Spleen (tissue), 11 donors: ENCODE results near the gene ZNF839. TPM values are rescaled to one million over a fixed set of nuclear protein-coding genes. Genes with fewer than 3 reads are reported as not detected.

Experiments used
- DNase-seq: peaks from one replicate; pipeline ENCODE4 v3.0.0-alpha.2; 2020
- H3K27ac ChIP-seq, 8 donors: fragments of 200-600 bp; sonication (generic) in 7 of 8; 1 replicate in 4 of 8; 2 replicates in 4 of 8; pipeline versions ENCODE4 v1.5.0 to v1.8.0; 2016 to 2021; ENCODE audit warnings: inconsistent platforms in 4 of 8, mild to moderate bottlenecking in 4 of 8, moderate library complexity in 1 of 8
- H3K27me3 ChIP-seq, 7 donors: fragments of 200-600 bp; sonication (generic) in 6 of 7; replicated peaks in 1 of 7; 1 replicate in 4 of 7; 2 replicates in 3 of 7; pipeline versions ENCODE4 v1.5.0 to v1.8.0; 2016 to 2021; ENCODE audit warnings: inconsistent platforms in 3 of 7, mild to moderate bottlenecking in 1 of 7
- H3K36me3 ChIP-seq, 6 donors: fragments of 200-600 bp; sonication (generic) in 5 of 6; 1 replicate in 4 of 6; 2 replicates in 2 of 6; pipeline versions ENCODE4 v1.5.0 to v1.8.0; 2016 to 2021; ENCODE audit warnings: inconsistent platforms in 2 of 6
- H3K4me1 ChIP-seq, 6 donors: fragments of 200-600 bp; sonication (generic) in 5 of 6; 1 replicate in 3 of 6; 2 replicates in 3 of 6; pipeline versions ENCODE4 v1.5.0 to v1.8.0; 2016 to 2021; ENCODE audit warnings: inconsistent platforms in 3 of 6
- H3K4me3 ChIP-seq, 8 donors: fragments of 200-600 bp; sonication (generic) in 7 of 8; 1 replicate in 4 of 8; 2 replicates in 4 of 8; pipeline versions ENCODE4 v1.5.0 to v1.8.0; 2016 to 2021; ENCODE audit warnings: inconsistent platforms in 4 of 8, mild to moderate bottlenecking in 4 of 8, moderate library complexity in 2 of 8
- H3K9me3 ChIP-seq, 8 donors: fragments of 200-600 bp; sonication (generic) in 7 of 8; 1 replicate in 4 of 8; 2 replicates in 4 of 8; pipeline versions ENCODE4 v1.5.0 to v1.8.0; 2016 to 2021; ENCODE audit warnings: inconsistent platforms in 4 of 8
- POLR2A ChIP-seq, 3 donors: fragments of 450-650 bp; IDR thresholded peaks; one replicate each; pipeline ENCODE4 v1.5.1; 2017; ENCODE audit warnings: antibody characterized with exemption in 3 of 3, mild to moderate bottlenecking in 1 of 3
- POLR2AphosphoS5 ChIP-seq, 3 donors: sonication (generic); formaldehyde crosslinking; IDR thresholded peaks; one replicate each; pipeline ENCODE4 v1.5.1; 2017; ENCODE audit warnings: antibody characterized with exemption in 3 of 3
- WGBS, 5 donors: extraction: QIAGEN DNeasy Blood & Tissue Kit in 3 of 5; methylation state at CpG; one replicate each; pipeline versions ENCODE4 v1.1.5 to v1.1.7; 2013 to 2018; 5-methylcytosine and 5-hydroxymethylcytosine counted together
- intact Hi-C: fragments of 100-400 bp; cut with DNase I; formaldehyde crosslinking; loops from one replicate; pipeline ENCODE4 v1.15.0; 2023; ENCODE audit warnings: low total_unique reads
- polyA plus RNA-seq, 3 donors: library from polyadenylated mRNA; stranded (reverse); fragments of 200-250 nt; gene quantifications; one replicate each; pipeline ENCODE4 v1.2.1, GENCODE V29; 2013
- total RNA-seq, 7 donors: library from RNA; depleted of rRNA in 3 of 7; stranded (reverse); fragments of >200 nt in 3 of 7; fragmentation: NEBNext Ultra II Directional in 4 of 7; extraction: Animal tissue kit (Norgen Biotek cat#: 25700) in 4 of 7; gene quantifications; one replicate each; pipeline versions ENCODE4 v1.1.0 to v1.2.1, GENCODE V29; 2016 to 2021
- TF ChIP-seq, protein P1 (sequence below), 11 experiments: fragments of 200-600 bp in 7 of 11; fragments of 450-650 bp in 4 of 11; sonication (generic) in 4 of 11; IDR thresholded peaks in 8 of 11; conservative IDR thresholded peaks in 3 of 11; 1 replicate in 7 of 11; 2 replicates in 4 of 11; pipeline versions ENCODE4 v1.4.0 to v1.8.0; 2016 to 2021; ENCODE audit warnings: antibody characterized with exemption in 11 of 11, inconsistent platforms in 4 of 11, mild to moderate bottlenecking in 1 of 11
- donor health status: healthy with polysubstance abuse.
- donor health status: DM: no; HTN: no; CAD: no; lungs with moderate emphysema.
- donor health status: DM: no; HTN: no; CAD: no.
- donor health status: Bipolar disorder and iron deficiency.
- donor health status: healthy.
- donor health status: DM: no; HTN: no; CAD: no.
- donor health status: DM: yes; HTN: yes; CAD: no.

Gene ZNF839
- total and polyA plus RNA-seq, 10 donors, result 10.3 to 28.5 (median 17.3) TPM

DNA sequence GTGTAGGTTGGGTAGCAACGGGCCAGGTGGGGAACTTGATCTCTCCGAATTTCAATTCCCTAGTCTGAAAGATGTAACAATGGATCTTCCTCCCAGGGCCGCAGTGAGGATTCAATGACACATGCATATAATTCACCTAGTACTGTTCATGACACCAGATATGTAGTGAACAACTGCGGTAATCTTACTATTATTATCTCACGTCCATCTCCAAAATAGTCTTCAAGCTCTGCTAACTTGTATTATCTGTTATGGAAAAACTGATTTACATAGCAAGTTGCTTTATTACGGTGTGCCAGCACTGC, 41.0 kb upstream of the ZNF839 start:
- WGBS, 5 donors, result 89 to 95% (median 91%) methylated on average over 6 of the region's 6 CpGs
- no peaks in the 10 kb centered on the region for H3K4me1 ChIP-seq
- intact Hi-C loops, result no loop called here

DNA sequence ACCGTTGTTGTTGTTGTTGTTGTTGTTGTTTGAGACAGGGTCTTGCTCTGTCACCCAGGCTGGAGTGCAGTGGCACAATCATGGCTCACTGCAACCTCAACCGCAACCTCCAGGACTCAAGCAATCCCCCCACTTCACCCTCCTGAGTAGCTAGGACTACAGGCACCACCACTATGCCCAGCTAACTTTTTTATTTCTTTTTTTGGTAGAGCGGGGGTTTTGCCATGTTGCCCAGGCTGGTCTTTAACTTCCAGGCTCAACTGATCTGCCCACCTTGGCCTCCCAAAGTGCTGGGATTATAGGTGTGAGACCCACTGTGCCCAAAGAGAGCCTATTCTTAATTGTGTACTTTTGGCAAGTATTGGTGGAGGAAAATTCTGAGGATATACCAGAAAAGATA, 40.3 kb upstream of the ZNF839 start:
- intact Hi-C loops, result no loop called here
- WGBS, 5 donors, result 81 to 92% (median 84%) methylated on average over 3 of the region's 3 CpGs
- no peak overlapping the region for H3K4me3 ChIP-seq
- no peaks in the 10 kb centered on the region for H3K36me3 ChIP-seq
- H3K9me3 ChIP-seq, result no peaks in the 10 kb centered on the region
- no peak overlapping the region for H3K27ac ChIP-seq
- H3K4me1 ChIP-seq, result no peaks in the 10 kb centered on the region
- TF ChIP-seq POLR2AphosphoS5 (IDR thresholded peaks at IDR 0.05) (no peak), POLR2A (IDR thresholded peaks at IDR 0.05) (no peak)
- TF ChIP-seq, protein P1, sequence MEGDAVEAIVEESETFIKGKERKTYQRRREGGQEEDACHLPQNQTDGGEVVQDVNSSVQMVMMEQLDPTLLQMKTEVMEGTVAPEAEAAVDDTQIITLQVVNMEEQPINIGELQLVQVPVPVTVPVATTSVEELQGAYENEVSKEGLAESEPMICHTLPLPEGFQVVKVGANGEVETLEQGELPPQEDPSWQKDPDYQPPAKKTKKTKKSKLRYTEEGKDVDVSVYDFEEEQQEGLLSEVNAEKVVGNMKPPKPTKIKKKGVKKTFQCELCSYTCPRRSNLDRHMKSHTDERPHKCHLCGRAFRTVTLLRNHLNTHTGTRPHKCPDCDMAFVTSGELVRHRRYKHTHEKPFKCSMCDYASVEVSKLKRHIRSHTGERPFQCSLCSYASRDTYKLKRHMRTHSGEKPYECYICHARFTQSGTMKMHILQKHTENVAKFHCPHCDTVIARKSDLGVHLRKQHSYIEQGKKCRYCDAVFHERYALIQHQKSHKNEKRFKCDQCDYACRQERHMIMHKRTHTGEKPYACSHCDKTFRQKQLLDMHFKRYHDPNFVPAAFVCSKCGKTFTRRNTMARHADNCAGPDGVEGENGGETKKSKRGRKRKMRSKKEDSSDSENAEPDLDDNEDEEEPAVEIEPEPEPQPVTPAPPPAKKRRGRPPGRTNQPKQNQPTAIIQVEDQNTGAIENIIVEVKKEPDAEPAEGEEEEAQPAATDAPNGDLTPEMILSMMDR (IDR thresholded peaks at IDR 0.05 in 8 of 11, conservative IDR thresholded peaks at IDR 0.05 in 3 of 11), result no peak
- H3K27me3 ChIP-seq, result no peaks in the 10 kb centered on the region
- no peak for DNase-seq

More for the DNA sequence above, 41.0 kb upstream of the ZNF839 start:
- Histone ChIP-seq H3K27ac (no peak overlapping the region), H3K36me3 (no peaks in the 10 kb centered on the region), H3K27me3 (no peaks in the 10 kb centered on the region), H3K9me3 (no peaks in the 10 kb centered on the region), H3K4me3 (no peak overlapping the region)
- TF ChIP-seq, protein P1 (IDR thresholded peaks at IDR 0.05 in 8 of 11, conservative IDR thresholded peaks at IDR 0.05 in 3 of 11), result no peak
- TF ChIP-seq POLR2A (IDR thresholded peaks at IDR 0.05) (no peak), POLR2AphosphoS5 (IDR thresholded peaks at IDR 0.05) (no peak)
- no peak for DNase-seq

DNA sequence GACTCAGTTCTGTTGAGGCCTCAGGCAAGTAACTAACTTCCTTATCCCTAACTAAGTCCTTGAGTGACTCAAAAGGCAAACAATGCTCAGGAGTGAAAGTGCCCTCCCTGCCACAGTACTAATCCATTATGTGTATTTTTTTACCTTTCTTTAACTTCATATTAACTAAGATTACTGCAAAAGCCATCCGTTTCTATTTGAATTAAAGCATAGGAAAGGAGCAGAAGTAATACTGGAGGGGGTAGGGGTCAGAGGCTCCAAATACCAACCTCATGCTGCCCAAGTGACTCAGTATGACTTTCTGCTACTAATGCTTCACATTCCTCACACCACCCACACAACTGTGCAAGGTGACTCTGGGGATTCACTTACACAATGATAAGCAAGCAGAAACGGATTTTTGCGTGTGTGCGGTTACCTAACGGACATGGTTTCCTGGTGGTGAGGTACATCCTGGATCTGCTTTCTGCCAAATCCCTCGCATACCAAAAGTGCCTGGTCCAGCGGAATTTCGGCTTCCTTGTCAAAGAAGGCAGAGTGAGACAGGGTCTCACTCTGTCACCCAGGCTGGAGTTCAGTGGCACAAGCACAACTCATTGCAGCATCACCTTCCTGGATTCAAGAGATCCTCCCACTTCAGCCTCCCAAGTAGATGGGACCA, 39.7 kb upstream of the ZNF839 start:
- intact Hi-C loops, result no loop called here
- Histone ChIP-seq H3K4me1 (no peaks in the 10 kb centered on the region), H3K27me3 (no peaks in the 10 kb centered on the region), H3K27ac (no peak overlapping the region), H3K4me3 (no peak overlapping the region), H3K36me3 (no peaks in the 10 kb centered on the region), H3K9me3 (no peaks in the 10 kb centered on the region)
- 54 to 92% (median 78%) methylated on average over 8 of the region's 8 CpGs for WGBS, 5 donors
- TF ChIP-seq POLR2A (IDR thresholded peaks at IDR 0.05), result no peak
- TF ChIP-seq POLR2AphosphoS5 (IDR thresholded peaks at IDR 0.05), result no peak
- TF ChIP-seq, protein P1 (IDR thresholded peaks at IDR 0.05 in 8 of 11, conservative IDR thresholded peaks at IDR 0.05 in 3 of 11), result no peak
- no peak for DNase-seq

DNA sequence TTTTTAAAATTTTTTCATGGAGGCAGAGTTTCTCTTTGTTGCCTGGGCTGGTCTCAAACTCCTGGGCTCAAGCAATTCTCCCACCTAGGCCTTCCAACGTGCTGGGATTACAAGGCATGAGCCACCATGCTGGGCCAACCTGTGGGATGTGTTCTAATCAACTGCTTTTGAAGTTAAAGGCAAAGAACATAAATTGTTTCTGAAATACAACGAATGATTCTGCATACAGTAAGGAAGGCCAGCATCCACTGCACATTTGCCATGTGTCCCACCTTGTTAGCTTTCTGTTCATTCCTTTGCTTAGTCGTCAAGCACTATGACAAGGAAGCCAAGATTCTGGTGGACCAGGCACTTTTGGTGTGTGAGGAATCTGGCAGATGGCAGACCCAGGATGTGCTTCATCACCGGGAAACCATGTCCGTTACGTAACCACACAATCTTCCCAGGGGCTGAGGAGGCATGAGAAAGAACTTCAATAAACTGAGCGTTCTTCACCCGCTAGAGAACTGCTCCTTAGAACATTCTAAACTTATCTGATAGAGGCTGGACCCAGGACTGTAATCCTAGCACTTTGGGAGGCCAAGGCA, 39.1 kb upstream of the ZNF839 start:
- Histone ChIP-seq H3K27ac (no peak overlapping the region), H3K4me3 (no peak overlapping the region), H3K4me1 (no peaks in the 10 kb centered on the region), H3K9me3 (no peaks in the 10 kb centered on the region), H3K27me3 (no peaks in the 10 kb centered on the region), H3K36me3 (no peaks in the 10 kb centered on the region)
- DNase-seq, result no peak
- intact Hi-C loops, result no loop called here
- 63 to 91% (median 80%) methylated on average over 8 of the region's 8 CpGs for WGBS, 5 donors
- TF ChIP-seq POLR2AphosphoS5 (IDR thresholded peaks at IDR 0.05) (no peak), POLR2A (IDR thresholded peaks at IDR 0.05) (no peak)
- TF ChIP-seq, protein P1 (IDR thresholded peaks at IDR 0.05 in 8 of 11, conservative IDR thresholded peaks at IDR 0.05 in 3 of 11), result no peak
